ENCODE measurements around the gene JADE2. TPM values are rescaled to one million over a fixed set of nuclear protein-coding genes. Genes with fewer than 3 reads are reported as not detected.
A peak's percentile ranks its signal among the peaks of the same experiment; 100 is the strongest.
"Not testable (repeated sequence)": the region's sequence is repeated elsewhere in the genome, so short reads cannot be mapped to it uniquely, and the experiment has no call there.

Gene JADE2
- total RNA-seq, 2 donors from 2014 or later: 28.0 to 41.0 TPM

- no peak for ATAC-seq
- H3K9me3 ChIP-seq: no peaks in the 10 kb centered on the region
These were observed 24.2 kb downstream of the JADE2 start for GRCh38 chr5:134549714-134550113.

GRCh38 chr5:134550271-134551214, 25.1 kb downstream of the JADE2 start:
- peaks cover 54% of the 10 kb centered on the region for H3K4me1 ChIP-seq
- H3K27me3 ChIP-seq: no peaks in the 10 kb centered on the region
- TF ChIP-seq POLR2A (IDR thresholded peaks at IDR 0.05): no peak
- TF ChIP-seq, protein P1, sequence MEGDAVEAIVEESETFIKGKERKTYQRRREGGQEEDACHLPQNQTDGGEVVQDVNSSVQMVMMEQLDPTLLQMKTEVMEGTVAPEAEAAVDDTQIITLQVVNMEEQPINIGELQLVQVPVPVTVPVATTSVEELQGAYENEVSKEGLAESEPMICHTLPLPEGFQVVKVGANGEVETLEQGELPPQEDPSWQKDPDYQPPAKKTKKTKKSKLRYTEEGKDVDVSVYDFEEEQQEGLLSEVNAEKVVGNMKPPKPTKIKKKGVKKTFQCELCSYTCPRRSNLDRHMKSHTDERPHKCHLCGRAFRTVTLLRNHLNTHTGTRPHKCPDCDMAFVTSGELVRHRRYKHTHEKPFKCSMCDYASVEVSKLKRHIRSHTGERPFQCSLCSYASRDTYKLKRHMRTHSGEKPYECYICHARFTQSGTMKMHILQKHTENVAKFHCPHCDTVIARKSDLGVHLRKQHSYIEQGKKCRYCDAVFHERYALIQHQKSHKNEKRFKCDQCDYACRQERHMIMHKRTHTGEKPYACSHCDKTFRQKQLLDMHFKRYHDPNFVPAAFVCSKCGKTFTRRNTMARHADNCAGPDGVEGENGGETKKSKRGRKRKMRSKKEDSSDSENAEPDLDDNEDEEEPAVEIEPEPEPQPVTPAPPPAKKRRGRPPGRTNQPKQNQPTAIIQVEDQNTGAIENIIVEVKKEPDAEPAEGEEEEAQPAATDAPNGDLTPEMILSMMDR (IDR thresholded peaks at IDR 0.05): no peak
- no peak overlapping the region for H3K4me3 ChIP-seq
- 64 to 67% methylated on average over 12 to 13 of the region's 13 CpGs for WGBS, 2 donors
- intact Hi-C loops (cut with DNase I): no loop called here
- DNase-seq (peak in 1 of 4 donors; percentile 39), ATAC-seq (no peak)
- H3K36me3 ChIP-seq (replicated peaks in 1 of 2; ENCODE audit: insufficient read depth in 1 of 2, low read depth in 2 of 2): peaks cover 0 to 7% of the 10 kb centered on the region in 2 donors
- H3K27ac ChIP-seq: no peak overlapping the region
- H3K9me3 ChIP-seq: no peaks in the 10 kb centered on the region

More at GRCh38 chr5:134549714-134550113, 24.2 kb downstream of the JADE2 start:
- Histone ChIP-seq H3K4me3 (no peak overlapping the region), H3K36me3 (replicated peaks in 1 of 2; ENCODE audit: insufficient read depth in 1 of 2, low read depth in 2 of 2) (peaks cover 0 to 7% of the 10 kb centered on the region in 2 donors), H3K4me1 (peaks cover 47% of the 10 kb centered on the region), H3K27ac (no peak overlapping the region), H3K27me3 (no peaks in the 10 kb centered on the region)
- intact Hi-C loops (cut with DNase I): no loop called here
- no peak for DNase-seq
- 81 to 83% methylated on average over 1 to 3 of the region's 3 CpGs for WGBS, 2 donors
- TF ChIP-seq, protein P1 (IDR thresholded peaks at IDR 0.05): no peak
- no peak for TF ChIP-seq POLR2A (IDR thresholded peaks at IDR 0.05)

DNA sequence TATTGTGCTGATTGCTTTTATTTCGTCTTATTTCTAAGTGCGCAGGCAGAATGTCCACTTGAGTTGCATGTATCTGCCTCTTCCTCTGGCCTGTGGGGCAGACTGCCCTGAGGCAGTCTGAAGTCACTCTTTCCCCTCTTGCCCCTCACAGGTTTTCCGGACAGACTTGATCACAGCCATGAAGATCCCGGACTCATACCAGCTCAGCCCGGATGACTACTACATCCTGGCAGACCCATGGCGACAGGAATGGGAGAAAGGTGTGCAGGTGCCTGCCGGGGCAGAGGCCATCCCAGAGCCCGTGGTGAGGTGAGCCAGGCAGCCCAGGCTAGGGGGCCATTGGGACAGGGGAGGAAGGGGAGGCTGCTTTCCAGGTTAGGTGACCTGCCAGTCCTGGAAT, 26.4 kb downstream of the JADE2 start:
- WGBS, 2 donors: 88 to 93% methylated on average over 7 to 8 of the region's 8 CpGs
- ATAC-seq: no peak
- Histone ChIP-seq H3K4me1 (peaks cover 54% of the 10 kb centered on the region), H3K36me3 (replicated peaks in 1 of 2; ENCODE audit: insufficient read depth in 1 of 2, low read depth in 2 of 2) (peaks cover 0 to 4% of the 10 kb centered on the region in 2 donors), H3K27ac (peak overlapping the region in 3 of 4 donors; percentile 14 to 71 (median 52)), H3K4me3 (no peak overlapping the region), H3K9me3 (no peaks in the 10 kb centered on the region), H3K27me3 (no peaks in the 10 kb centered on the region)
- TF ChIP-seq, protein P1 (IDR thresholded peaks at IDR 0.05): no peak
- no peak for TF ChIP-seq POLR2A (IDR thresholded peaks at IDR 0.05)
- DNase-seq: no peak
- intact Hi-C loops (cut with DNase I): no loop called here

GRCh38 chr5:134552301-134552700, 26.8 kb downstream of the JADE2 start:
- DNase-seq: peak; percentile 78 to 91 (median 84)
- Histone ChIP-seq H3K36me3 (replicated peaks in 1 of 2; ENCODE audit: insufficient read depth in 1 of 2, low read depth in 2 of 2) (peaks cover 0 to 4% of the 10 kb centered on the region in 2 donors), H3K27me3 (no peaks in the 10 kb centered on the region), H3K27ac (peak overlapping the region in 3 of 4 donors; percentile 14 to 71 (median 52)), H3K4me1 (peaks cover 51% of the 10 kb centered on the region), H3K4me3 (no peak overlapping the region), H3K9me3 (no peaks in the 10 kb centered on the region)
- no peak for TF ChIP-seq POLR2A (IDR thresholded peaks at IDR 0.05)
- TF ChIP-seq, protein P1 (IDR thresholded peaks at IDR 0.05): no peak
- 20 to 24% methylated on average over 3 of the region's 3 CpGs for WGBS, 2 donors
- peak; percentile 74 for ATAC-seq
- intact Hi-C loops (cut with DNase I): no loop called here

GRCh38 chr5:134552716-134553115, 27.2 kb downstream of the JADE2 start:
- peak; percentile 7 for ATAC-seq
- H3K4me1 ChIP-seq: peaks cover 47% of the 10 kb centered on the region
- H3K27ac ChIP-seq: peak overlapping the region in 3 of 4 donors; percentile 14 to 71 (median 52)
- H3K36me3 ChIP-seq (replicated peaks in 1 of 2; ENCODE audit: insufficient read depth in 1 of 2, low read depth in 2 of 2); H3K4me3 ChIP-seq; H3K27me3 ChIP-seq; intact Hi-C loops (cut with DNase I); DNase-seq; H3K9me3 ChIP-seq: not testable (repeated sequence)
- 79 to 83% methylated on average over 7 of the region's 7 CpGs for WGBS, 2 donors
